Psoas muscle (tissue), 8 donors: Measurements from ENCODE around the gene SEMA3C. TPM values are rescaled to one million over a fixed set of nuclear protein-coding genes. Genes with fewer than 3 reads are reported as not detected.

Experiments used
- ATAC-seq, 4 donors: fragments of 200-7000 bp; cut with Tn5 transposase; one replicate each; pipeline ENCODE4 v1.9.1; 2020; ENCODE audit warnings: moderate library complexity in 3 of 4, mild to moderate bottlenecking in 2 of 4
- DNase-seq, 2 donors: peaks; one replicate each; pipeline ENCODE4 v3.0.0-alpha.2; 2020
- H3K27ac ChIP-seq: fragments of 200-600 bp; one replicate; pipeline ENCODE4 v1.8.0; 2022
- H3K27me3 ChIP-seq, 3 donors: fragments of 200-600 bp in 1 of 3; one replicate each; pipeline versions ENCODE4 v1.6.1 to v1.8.0; 2013 to 2022; ENCODE audit warnings: low read length in 2 of 3, mild to moderate bottlenecking in 2 of 3, moderate library complexity in 1 of 3; ENCODE audit not compliant: insufficient read depth in 3 of 3
- H3K36me3 ChIP-seq, 2 donors: fragments of 200-600 bp in 1 of 2; one replicate each; pipeline versions ENCODE4 v1.6.1 to v1.8.0; 2013 to 2022; ENCODE audit warnings: low read depth in 1 of 2, mild to moderate bottlenecking in 1 of 2, moderate library complexity in 1 of 2; ENCODE audit not compliant: insufficient read depth in 1 of 2
- H3K4me1 ChIP-seq: fragments of 200-600 bp; one replicate; pipeline ENCODE4 v1.8.0; 2022
- H3K4me3 ChIP-seq: fragments of 200-600 bp; one replicate; pipeline ENCODE4 v1.8.0; 2022; ENCODE audit warnings: mild to moderate bottlenecking
- H3K9me3 ChIP-seq: fragments of 200-600 bp; one replicate; pipeline ENCODE4 v1.8.0; 2022
- WGBS, 3 donors: extraction: QIAGEN DNeasy Blood & Tissue Kit; methylation state at CpG; one replicate each; pipeline versions ENCODE4 v1.1.6 to v1.1.7; 2013; 5-methylcytosine and 5-hydroxymethylcytosine counted together
- intact Hi-C, 2 donors: fragments of 100-400 bp; cut with DNase I; formaldehyde crosslinking; loops; one replicate each; pipeline versions ENCODE4 v1.11.0 to v1.14.2; 2022
- polyA plus RNA-seq, 3 donors: library from polyadenylated mRNA; stranded (reverse); fragments of 200-250 nt; gene quantifications; one replicate each; pipeline ENCODE4 v1.2.3, GENCODE V29; 2013
- total RNA-seq, 4 donors: library from RNA; stranded (reverse); fragmentation: NEBNext Ultra II Directional in 2 of 4; extraction: Animal tissue kit (Norgen Biotek cat#: 25700) in 2 of 4; gene quantifications; one replicate each; pipeline versions ENCODE4 v1.2.1 to v1.2.4, GENCODE V29; 2021 to 2023
- TF ChIP-seq, protein P1 (sequence below): fragments of 200-600 bp; IDR thresholded peaks from one replicate; pipeline ENCODE4 v1.8.0; 2022; ENCODE audit warnings: antibody characterized with exemption
- donor health status: healthy with polysubstance abuse.
- donor health status: DM: no; HTN: no; CAD: no; lungs with moderate emphysema.
- donor health status: Bipolar disorder and iron deficiency.
- donor health status: healthy.
- donor health status: DM: yes; HTN: yes; CAD: no.
- donor health status: DM: no; HTN: no; CAD: no.
- donor health status: DM: no; HTN: no; CAD: no.
- donor health status: DM: yes; HTN: yes; CAD: no.

SEMA3C gene
- total and polyA plus RNA-seq, 7 donors = 6.6 to 63.1 (median 18.3) TPM

DNA sequence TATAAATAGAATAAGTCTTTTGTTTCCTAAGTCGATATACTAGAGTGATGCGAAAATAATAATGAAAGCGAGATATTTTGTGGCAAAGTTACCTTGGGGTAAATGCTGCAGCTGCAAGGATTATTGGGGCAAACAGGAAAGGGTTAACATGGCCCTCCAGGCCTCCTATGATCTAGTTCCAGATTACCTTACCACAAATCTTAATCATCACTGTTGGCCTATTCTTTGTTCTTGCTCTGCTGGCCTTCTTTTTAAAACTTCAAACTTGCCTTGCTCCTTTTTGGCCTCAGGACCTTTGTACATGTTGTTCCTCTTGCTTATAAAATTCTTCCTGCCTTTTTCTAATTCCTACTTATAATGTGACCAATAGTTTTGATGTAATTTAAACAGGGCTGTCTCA, 81.5 kb downstream of the SEMA3C start:
- Histone ChIP-seq H3K4me3 (no peak overlapping the region), H3K27me3 (no peaks in the 10 kb centered on the region), H3K9me3 (no peaks in the 10 kb centered on the region), H3K27ac (no peak overlapping the region), H3K4me1 (peaks cover 9% of the 10 kb centered on the region), H3K36me3 (no peaks in the 10 kb centered on the region)
- intact Hi-C loops = no loop called here
- TF ChIP-seq, protein P1, sequence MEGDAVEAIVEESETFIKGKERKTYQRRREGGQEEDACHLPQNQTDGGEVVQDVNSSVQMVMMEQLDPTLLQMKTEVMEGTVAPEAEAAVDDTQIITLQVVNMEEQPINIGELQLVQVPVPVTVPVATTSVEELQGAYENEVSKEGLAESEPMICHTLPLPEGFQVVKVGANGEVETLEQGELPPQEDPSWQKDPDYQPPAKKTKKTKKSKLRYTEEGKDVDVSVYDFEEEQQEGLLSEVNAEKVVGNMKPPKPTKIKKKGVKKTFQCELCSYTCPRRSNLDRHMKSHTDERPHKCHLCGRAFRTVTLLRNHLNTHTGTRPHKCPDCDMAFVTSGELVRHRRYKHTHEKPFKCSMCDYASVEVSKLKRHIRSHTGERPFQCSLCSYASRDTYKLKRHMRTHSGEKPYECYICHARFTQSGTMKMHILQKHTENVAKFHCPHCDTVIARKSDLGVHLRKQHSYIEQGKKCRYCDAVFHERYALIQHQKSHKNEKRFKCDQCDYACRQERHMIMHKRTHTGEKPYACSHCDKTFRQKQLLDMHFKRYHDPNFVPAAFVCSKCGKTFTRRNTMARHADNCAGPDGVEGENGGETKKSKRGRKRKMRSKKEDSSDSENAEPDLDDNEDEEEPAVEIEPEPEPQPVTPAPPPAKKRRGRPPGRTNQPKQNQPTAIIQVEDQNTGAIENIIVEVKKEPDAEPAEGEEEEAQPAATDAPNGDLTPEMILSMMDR = no peak
- DNase-seq (no peak), ATAC-seq (no peak)
- 75 to 86% (median 78%) methylated on average over 3 of the region's 3 CpGs for whole genome bisulfite sequencing, 3 donors

DNA sequence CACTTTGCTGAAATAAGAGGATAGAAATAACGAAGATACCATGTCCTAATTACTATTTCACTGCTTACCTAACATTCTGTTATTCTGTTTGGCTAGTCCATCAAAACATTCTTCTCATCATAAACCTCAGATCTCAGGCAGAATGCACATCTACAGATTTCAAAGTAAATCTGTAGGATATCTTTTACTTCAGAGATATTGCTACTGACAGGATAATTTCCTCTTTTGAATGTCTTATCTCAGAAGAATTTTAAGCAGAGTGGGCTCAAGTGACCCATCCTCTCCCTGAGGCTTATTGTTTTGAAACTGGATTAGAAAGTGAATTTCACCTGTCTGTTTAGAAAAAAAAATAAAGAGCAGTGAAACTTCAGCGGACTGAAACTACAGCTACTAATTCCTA, 83.6 kb downstream of the SEMA3C start:
- Histone ChIP-seq H3K4me1 (peaks cover 27% of the 10 kb centered on the region), H3K27me3 (no peaks in the 10 kb centered on the region), H3K9me3 (no peaks in the 10 kb centered on the region), H3K36me3 (no peaks in the 10 kb centered on the region), H3K27ac (no peak overlapping the region), H3K4me3 (no peak overlapping the region)
- ATAC-seq (no peak), DNase-seq (no peak)
- WGBS, 3 donors = 59 to 90% (median 68%) methylated on average over 2 of the region's 2 CpGs
- TF ChIP-seq, protein P1 = no peak
- intact Hi-C loops = no loop called here

DNA sequence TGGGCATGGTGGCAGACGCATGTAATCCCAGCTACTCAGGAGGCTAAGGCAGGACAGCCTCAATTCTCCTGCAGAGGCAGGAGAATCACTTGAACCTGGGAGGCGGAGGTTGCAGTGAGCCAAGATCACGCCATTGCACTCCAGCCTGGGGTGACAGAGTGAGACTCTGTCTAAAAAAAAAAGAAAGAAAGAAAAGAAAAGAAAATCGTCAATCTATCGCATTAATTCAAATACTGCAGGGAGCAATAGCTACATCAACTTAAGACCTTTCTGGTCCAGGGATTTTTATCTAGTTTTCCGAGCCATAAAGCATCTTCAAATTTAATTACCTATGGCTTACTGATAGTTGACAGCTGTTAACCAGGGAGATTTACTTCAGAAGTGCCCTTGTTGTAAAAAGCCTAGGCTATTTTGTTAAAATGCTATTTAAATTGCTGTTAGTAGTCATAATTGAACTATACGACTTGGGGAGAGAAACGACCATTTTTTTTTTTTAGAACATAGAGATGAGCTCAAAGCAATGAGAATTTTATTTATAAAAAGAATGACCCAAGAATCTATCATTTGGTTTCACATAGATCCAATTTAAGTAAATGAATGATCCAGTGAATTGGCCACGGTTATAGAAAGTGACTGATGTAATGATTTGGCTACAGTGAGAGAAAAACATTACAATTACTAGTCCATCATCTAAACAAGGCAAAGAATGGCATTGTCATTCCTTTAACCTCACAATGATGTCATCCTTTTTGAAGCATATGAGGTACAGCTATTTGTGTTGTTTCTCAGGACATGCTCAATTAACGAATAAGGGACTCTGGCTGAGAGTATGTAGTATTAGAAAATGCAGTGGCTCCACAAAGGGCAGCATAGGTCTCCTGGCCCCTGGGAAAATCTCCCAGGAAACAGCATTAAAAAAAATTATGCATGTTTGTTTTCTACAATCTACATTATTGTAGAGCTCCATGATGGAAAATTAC, 85.3 kb downstream of the SEMA3C start:
- Histone ChIP-seq H3K9me3 (no peaks in the 10 kb centered on the region), H3K36me3 (no peaks in the 10 kb centered on the region), H3K27ac (no peak overlapping the region), H3K4me3 (no peak overlapping the region), H3K27me3 (no peaks in the 10 kb centered on the region), H3K4me1 (peaks cover 43% of the 10 kb centered on the region)
- no peak for DNase-seq
- intact Hi-C loops = no loop called here
- no peak for ATAC-seq
- TF ChIP-seq, protein P1 = no peak
- WGBS, 3 donors = 62 to 68% (median 63%) methylated on average over 10 of the region's 10 CpGs

DNA sequence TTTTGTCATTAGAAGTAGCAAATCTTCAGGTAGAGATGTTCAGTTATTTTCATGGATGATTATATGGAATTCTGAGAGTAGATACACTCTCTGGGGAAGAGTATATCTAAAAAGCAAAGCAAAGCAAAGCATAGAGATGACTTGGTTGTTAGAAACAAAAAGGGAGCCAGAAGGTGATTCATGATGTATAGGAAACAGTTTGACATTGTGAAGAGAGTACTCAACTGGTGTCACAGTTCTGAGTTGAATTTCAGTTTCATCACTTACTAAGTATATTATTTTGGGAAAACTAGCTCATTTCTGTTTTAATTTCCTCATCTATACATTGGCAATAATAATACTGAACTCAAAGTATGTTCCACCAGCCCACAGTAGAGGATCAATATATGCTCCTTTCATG, 86.8 kb downstream of the SEMA3C start:
- Histone ChIP-seq H3K27ac (no peak overlapping the region), H3K36me3 (no peaks in the 10 kb centered on the region), H3K27me3 (no peaks in the 10 kb centered on the region), H3K4me3 (no peak overlapping the region), H3K9me3 (no peaks in the 10 kb centered on the region), H3K4me1 (peaks cover 58% of the 10 kb centered on the region)
- ATAC-seq = peak in 2 of 4 donors; percentile 34 to 41
- TF ChIP-seq, protein P1 = no peak
- intact Hi-C loops = no loop called here
- DNase-seq = no peak
